ENCODE measurements around the gene ANP32B. TPM values are rescaled to one million over a fixed set of nuclear protein-coding genes. Genes with fewer than 3 reads are reported as not detected.
"Not testable (repeated sequence)": the region's sequence is repeated elsewhere in the genome, so short reads cannot be mapped to it uniquely, and the experiment has no call there.

The ANP32B gene
- total RNA-seq, 2 donors from 2014 or later = 98.2 to 137 TPM

DNA sequence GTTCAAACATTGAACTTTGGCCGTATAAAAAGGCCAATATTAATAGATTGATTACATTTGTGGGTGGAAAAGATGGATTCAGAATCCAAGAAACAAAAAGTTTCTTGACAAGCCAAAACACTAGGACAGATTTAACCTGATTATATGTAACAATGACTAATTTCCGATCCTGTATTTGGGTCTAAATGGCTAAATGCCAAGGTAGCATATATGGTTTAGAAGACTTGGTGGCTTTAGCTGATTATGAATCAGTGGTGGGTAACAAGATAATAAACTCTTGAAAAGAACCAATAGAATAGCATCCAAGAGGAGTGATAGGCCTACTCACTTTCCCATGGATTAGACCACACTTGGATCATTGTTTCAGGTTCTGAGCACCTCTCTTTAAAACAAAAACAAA lies 21.8 kb upstream of the ANP32B start:
- intact Hi-C loops (cut with DNase I, micrococcal nuclease) = no loop called here
- no peak for ATAC-seq
- DNase-seq = no peak

DNA sequence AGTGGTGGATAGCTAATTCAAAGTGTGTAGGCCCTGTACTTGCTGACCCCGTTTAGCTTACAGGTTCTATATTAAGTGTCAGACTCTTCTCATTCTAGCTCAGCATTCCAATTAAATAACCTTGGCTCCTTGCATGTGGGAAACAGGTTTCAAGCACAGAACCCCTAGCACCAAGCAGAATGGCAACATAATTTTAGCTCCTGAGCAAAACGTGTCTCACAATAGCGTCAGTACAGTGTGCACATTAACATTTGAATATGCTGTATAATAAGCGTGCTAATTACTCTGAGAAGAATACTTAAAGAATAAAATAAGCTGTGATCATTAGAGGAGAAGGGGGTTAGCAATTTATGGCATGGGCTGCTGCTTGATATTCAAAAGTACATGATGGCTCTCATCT lies 21.0 kb upstream of the ANP32B start:
- intact Hi-C loops (cut with DNase I, micrococcal nuclease) = no loop called here
- no peak for ATAC-seq
- DNase-seq = no peak

DNA sequence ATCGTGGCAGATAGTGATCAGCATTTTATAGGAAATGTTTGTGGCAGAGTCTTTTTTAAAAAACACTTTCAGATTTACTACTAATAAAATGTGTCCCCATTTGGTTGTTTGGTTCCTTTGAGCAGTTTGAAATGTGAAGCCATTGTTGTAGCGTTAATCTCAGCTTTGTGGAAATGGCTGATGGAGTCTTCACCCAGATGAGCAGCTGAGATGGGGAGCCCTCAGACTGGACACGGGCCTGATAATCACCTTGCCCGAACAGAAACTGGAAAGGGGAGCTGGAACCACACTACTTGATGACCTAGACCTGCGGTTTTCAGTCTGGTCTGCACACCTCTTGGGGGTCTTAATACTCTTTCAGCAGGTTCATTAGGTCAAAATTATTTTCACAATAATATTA lies 20.6 kb upstream of the ANP32B start:
- intact Hi-C loops (cut with DNase I, micrococcal nuclease) = no loop called here
- ATAC-seq (no peak), DNase-seq (no peak)

DNA sequence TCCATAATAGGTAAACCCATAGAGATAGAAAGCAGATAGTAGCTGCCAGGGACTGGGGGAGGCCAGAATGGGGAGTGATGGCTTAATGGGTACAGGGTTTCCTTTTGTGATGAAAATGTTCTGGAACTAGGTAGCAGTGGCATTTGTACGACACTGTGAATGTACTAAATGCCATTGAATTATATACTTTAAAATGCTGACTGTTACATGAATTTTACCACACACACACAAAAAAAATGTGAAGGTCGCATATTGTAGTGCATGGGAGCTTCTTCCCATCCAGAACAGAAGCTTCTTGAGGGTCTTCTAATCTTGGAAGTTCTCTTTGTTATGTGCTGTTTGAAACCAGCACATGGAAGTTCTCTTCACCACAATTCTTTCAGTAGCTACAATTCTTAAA lies 19.9 kb upstream of the ANP32B start:
- intact Hi-C loops (cut with DNase I, micrococcal nuclease) = no loop called here
- DNase-seq = no peak
- no peak for ATAC-seq

GRCh38 chr9:97964901-97965300 lies 18.2 kb upstream of the ANP32B start:
- ATAC-seq = no peak
- DNase-seq = no peak
- intact Hi-C loops (cut with DNase I, micrococcal nuclease) = no loop called here

DNA sequence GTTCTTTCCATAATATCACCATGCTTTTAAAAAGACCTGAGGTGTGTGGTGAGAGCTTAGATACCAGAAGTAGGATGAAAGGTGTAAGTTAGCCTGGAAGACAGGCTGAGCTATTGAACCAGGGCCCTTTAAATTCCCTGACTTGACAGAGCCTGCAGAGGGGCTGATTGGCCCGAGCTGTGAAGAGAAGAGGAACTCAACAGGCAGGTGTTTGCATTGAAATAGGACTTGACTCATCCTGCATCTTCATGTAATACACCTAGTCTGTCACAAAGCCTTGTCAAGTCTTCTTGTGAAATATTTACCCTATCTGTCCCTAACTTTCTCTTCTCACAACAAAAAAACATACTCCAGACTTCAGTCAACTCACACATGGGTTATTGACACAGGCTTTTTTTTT lies 16.6 kb upstream of the ANP32B start:
- ATAC-seq = no peak
- intact Hi-C loops (cut with DNase I, micrococcal nuclease) = no loop called here
- DNase-seq = no peak

DNA sequence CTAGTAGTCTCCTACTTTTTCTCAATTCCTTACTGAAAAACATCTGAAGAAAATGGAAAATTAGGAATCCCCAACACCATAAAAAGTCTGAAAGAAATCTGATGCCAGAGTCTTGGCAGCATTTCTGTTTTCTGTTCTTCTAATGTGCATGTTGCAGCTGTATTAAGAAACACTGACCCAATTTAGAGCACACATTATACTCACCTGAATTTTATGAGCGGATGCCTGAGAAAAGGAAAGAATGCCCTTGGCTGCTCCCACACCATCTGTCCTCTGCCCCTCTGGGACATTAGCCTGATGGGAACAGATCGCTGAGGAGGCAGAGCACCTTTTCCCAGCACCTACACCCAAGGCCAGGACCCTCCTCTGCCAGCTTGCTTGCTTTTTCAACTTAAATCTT lies 14.1 kb upstream of the ANP32B start:
- no peak for ATAC-seq
- no peak for DNase-seq
- intact Hi-C loops (cut with DNase I, micrococcal nuclease) = no loop called here

GRCh38 chr9:97970165-97970564 lies 13.0 kb upstream of the ANP32B start:
- ATAC-seq (no peak), DNase-seq (no peak)
- intact Hi-C loops (cut with DNase I, micrococcal nuclease) = no loop called here

DNA sequence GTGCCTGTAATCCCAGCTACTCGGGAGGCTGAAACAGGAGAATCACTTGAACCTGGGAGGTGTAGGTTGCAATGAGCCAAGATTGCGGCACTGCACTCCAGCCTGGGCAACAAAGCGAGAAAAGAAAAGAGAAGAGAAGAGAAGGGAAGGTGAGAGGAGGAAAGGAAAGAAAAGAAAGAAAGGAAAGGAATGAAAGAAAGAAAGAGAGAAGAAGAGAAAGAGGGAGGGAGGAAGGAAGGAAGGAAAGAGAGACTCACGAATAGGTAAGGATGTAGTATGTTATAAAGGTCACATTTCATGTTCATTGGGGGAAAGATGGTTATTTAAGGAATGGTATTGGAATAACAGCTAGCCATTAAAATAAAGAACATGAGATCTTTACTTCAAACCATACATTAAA lies 10.4 kb upstream of the ANP32B start:
- ATAC-seq = no peak
- intact Hi-C loops (cut with DNase I, micrococcal nuclease) = no loop called here

GRCh38 chr9:97975376-97975775 lies 7.8 kb upstream of the ANP32B start:
- DNase-seq (no peak), ATAC-seq (no peak)
- intact Hi-C loops (cut with DNase I, micrococcal nuclease) = no loop called here

More for the DNA sequence above, 10.4 kb upstream of the ANP32B start:
- DNase-seq = no peak

GRCh38 chr9:97976633-97977032 lies 6.5 kb upstream of the ANP32B start:
- intact Hi-C loops (cut with DNase I, micrococcal nuclease); DNase-seq; ATAC-seq: not testable (repeated sequence)

DNA sequence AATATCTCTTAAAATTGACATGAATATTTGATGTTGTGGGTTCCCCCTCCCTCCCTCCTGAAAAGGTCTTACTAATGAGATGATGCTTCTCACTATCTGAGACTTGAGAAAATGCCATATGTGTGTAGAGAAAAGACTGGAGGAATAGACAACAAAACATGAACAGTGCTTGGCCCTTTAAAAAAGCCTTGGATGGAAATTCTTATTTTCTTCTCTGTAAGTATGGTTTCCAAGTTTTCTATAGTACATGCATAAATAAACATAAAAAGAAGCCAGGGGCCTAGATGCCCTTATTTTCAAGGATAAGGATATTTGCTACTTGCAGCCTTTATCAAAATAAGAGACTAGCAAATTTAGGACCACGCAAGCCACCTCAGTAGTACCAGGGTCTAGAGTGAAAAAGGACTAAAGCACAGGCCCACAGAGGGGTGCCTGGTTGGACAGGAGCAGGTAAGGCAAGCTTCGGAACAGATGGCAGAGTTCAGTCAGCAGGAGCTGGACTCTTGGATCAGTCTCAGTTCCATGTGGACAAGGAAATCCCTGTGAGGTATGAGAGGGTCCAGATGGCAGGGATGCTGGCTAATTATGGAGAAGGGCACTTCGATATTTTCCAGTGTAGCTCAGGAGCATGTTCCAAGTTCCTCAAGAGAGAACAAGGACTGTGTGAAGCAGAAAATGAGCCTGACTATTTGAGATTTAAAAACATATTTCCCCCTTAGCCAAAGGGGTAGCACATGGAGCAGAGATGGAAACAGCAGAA lies 4.6 kb upstream of the ANP32B start:
- ATAC-seq (no peak), DNase-seq (no peak)
- intact Hi-C loops (cut with DNase I, micrococcal nuclease) = no loop called here

GRCh38 chr9:97979788-97980478 lies 3.2 kb upstream of the ANP32B start:
- intact Hi-C loops (cut with DNase I, micrococcal nuclease) = loop anchor here in 1 of 2 donors (10.0 kb wide), 1 partner anchor 55 kb away; the partner anchor contains the start of gene TRMO
- no peak for DNase-seq
- ATAC-seq = no peak

- intact Hi-C loops (cut with DNase I, micrococcal nuclease) = loop anchor here in 1 of 2 donors (10.0 kb wide), 1 partner anchor 56 kb away; the partner anchor contains the start of gene TRMO
- DNase-seq = peak; percentile 45 to 56
Observed at GRCh38 chr9:97980479-97980803, 2.7 kb upstream of the ANP32B start.

DNA sequence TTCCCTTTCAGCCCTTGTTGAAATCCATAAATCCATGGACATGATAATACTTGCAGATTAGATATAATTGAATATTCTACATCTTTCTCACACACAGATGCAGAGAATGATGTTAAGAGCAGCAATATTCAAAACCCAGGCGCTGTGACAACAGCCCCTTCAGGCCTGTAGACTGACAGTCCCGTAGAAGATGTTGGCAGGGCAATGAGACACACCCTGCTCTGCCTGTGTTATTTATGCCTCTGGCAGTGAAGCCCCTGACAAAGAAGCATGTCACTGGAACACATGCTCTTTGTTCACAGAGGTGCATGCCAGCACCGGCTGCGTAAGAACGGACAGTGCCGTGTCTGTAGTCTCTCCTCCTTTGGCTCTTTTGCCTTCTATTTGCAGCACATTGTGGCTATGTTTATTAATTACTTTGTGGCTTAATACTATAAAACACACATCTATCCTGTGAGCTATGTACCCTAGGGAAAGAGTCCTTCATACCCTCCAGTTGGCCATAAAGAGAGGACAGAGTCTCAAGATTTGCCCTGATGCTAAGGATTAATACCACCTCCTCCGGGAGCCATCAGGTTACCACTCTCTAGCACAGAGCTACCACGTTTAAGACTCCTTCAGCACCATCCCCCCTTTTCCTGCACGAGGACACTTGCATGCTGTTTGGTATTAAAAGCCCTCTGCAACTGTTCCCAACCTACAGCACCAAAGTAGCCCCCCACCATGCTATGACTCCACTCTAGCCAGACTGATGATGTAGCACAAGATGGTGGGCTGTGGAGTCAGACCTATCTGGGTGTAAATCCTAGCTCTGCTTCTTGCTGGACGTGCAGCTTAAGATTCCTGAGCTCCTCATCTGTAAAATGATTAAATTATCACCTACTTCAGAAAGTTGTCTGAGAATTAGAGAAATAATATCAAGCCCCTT lies 2.0 kb upstream of the ANP32B start:
- intact Hi-C loops (cut with DNase I, micrococcal nuclease) = loop anchor here in 1 of 2 donors (10.0 kb wide), 1 partner anchor 56 kb away; the partner anchor contains the start of gene TRMO
- DNase-seq (peak; percentile 29 to 54), ATAC-seq (no peak)

More at GRCh38 chr9:97980479-97980803, 2.7 kb upstream of the ANP32B start:
- no peak for ATAC-seq

DNA sequence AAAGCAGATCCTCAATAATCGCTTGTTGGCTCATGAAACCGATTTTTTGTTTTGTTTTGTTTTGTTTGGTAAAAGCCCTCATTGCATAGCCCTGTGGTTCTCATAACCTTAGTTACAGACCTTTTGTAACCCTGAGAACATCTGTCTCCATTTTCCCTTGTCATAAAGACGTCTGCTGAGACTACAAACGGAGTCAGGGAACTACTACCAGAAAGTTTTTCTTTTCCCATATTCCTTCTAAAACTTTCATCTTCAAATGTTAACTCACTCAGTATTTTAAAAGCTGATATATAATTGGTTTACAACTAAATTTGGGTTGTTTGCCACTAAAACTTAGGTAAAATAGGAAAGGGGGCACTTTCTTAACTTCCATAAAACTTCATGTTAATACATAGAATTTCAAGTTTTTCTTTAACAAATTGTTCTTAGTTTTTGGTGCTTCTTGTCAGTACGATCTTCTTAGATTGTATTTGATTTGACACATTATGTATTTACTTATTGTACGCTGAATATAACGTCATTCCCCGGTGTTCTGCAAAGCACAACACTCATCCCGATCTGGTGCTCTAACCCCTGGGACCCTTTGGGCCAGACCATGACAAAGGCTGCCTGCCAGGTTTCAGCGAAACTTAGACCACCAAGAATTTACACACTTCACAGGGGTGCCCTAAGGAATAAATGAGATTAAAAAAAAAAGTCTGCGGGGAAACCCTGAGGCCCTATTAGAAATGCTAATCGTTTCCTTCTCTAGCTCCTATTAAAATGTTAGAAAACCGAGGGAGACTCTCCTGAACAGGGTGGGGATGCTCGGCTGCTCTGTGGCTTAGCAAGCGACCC lies 1.1 kb upstream of the ANP32B start:
- ATAC-seq (no peak), DNase-seq (no peak)
- intact Hi-C loops (cut with DNase I, micrococcal nuclease) = loop anchor here in 1 of 2 donors (10.0 kb wide), 1 partner anchor 57 kb away; the partner anchor contains the start of gene TRMO

DNA sequence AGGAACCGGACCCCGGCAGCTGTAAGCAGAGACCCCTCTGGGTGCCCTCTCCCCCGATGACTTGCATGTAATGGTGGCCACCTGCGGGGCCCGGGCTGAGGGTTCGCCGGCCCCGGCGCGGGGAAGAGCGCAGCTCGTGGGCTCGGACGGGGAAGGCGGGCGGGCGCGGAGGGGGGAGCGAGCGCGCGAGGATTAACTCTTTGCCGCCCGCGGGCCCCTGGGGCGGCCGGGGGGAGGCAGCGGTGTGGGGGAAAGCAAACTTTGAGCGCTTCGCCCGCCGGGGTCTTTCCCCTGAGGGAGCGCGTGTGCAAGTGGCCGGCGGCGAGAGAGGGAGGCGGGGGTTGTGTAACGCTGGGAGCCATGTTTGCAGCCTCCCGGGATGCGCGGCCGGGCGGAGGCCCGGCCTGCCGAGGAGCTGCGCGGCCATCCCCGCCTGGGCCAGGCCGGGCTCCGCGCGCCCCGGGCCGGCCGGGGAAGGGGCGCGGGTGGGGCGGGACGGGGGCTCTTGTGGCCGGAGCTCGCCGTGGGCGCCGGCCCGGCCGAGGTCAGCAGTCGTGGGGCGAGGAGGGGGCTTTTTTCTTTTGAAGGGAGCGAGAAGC lies 547 bp downstream of the ANP32B start:
- intact Hi-C loops (cut with DNase I, micrococcal nuclease) = loop anchor here in 1 of 2 donors (10.0 kb wide), 1 partner anchor 59 kb away; the partner anchor contains the start of gene TRMO
- ATAC-seq = peak; percentile 45
- DNase-seq = peak in 1 of 2 donors; percentile 75

Data from left colon (tissue), 2 donors.